ENCODE measurements around the gene VDAC1.

VDAC1 gene

DNA sequence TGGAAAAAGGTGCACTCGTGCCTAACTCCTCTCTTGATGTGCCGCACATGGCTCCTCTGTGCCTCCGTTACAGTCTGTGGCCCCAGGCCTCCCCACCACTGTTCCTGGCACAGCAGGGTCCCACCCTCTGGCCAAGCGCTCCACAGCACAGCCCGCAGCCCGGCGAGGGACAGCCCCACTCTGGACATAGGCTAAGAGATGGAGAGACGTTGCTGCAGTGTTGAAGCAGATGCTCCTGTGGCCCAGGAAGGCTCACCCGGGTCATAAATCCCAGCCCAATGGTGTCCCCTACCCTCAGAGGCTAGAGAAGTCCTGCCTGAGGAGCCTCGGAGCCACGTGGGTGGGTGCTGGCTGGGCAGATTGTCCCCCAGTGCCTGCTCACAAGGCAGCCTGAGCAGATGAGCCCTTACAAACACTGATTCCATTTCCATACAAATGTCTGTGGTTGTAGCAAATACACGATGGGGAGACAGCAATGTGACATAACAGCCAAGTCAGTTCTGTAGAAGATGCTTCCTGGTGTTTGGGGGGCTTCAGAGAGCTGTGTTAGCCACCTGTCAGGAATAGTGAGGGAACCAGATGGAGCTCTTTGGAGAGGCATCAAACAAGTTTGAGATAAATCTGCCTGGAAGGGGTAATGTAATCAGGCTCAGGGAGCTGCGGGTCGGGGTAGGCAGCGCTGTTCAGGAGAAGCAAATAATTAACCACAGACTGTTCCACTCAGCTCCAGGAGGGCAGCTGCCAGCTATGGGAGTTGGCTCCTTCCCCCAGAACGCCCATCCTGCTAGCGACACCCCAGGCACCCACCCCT, 78.1 kb downstream of the VDAC1 start:
- no peak for DNase-seq (ENCODE audit: low read depth)

- DNase-seq (ENCODE audit: low read depth) = no peak
Observed at GRCh38 chr5:133925866-133926488, 78.8 kb downstream of the VDAC1 start.

DNA sequence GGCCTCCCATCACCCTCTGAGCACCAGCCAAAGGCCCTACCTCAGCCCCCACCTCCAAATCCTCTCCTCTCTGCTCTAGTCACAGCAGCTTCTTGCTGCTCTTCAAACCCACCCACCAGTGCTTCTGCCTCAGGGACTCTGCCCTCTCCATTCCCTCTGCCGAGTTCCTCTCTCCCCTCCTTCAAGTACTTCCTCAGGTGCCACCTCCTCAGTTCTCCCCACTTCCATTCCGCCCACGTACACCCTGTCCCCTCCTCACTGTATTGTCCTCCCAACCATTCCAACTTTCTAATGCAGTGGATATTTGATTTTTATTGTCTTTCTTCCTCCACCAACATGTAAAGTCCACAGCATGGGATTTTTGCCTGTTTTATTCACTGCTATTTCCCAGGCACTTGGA, 79.5 kb downstream of the VDAC1 start:
- no peak for DNase-seq (ENCODE audit: low read depth)

DNA sequence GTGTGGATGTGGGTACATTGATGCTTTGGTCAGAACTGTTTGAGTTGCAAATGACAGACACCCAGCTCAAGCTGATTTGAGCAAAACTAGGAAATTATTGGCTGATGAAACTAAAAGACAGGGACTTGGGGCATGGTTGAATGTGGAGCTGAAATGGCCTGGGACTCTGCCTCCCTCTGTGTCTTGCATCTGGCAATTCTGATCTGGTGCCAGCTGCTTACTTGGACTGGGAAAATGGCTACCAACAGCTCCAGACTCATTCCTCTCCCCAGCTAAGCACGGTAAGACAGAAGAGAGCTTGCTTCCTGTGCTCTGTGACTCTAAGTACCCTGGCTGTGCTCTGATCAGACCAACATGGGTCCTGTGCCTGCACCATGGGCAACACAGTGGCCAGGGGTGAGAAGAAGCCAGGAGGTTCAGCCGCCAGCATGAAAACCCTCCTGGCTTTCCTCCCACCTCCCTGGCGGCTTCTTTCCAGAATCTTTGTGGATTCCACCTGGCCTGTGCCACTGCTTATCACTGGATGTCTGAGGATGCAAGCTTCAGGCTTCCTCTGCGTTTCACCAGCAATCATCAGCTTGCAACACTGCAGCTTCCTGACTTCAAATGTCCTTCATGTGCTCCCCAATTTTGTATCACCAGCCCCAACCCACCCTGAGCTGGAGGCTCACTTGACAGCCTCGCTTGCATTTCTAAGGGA, 80.4 kb downstream of the VDAC1 start:
- no peak for DNase-seq (ENCODE audit: low read depth)

DNA sequence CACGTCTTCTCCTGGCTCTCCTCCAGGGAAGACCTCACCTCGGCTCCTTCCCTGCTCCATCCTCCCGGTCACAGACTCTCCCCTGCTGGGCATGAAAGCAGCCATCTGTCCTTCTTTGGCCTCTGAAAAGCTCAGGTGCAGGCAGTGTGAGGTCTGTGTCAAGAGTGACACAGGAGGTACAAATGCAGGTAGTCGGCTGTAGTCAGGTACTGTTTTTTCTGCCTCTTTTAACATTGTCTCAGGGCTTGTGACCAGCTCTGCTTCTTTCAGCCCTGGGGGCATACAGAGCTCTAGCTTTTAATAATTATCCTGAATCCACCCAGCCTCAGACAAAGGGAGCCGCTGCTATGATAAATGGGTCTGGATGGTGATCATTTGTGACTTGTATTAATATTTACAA, 82.8 kb downstream of the VDAC1 start:
- no peak for DNase-seq (ENCODE audit: low read depth)

All from non-pigmented ciliary epithelial cell (primary cell).